ENCODE results near the gene TTC7B. TPM values are rescaled to one million over a fixed set of nuclear protein-coding genes. Genes with fewer than 3 reads are reported as not detected.

Gene TTC7B
- total RNA-seq, 2 experiments from 2014 or later: 5.6 to 7.8 TPM

GRCh38 chr14:90567191-90567590, 249.0 kb downstream of the TTC7B start:
- H3K9me3 Mint-ChIP-seq: no peaks in the 10 kb centered on the region
- intact Hi-C loops (cut with micrococcal nuclease): no loop called here
- H3K27me3 Mint-ChIP-seq: no peaks in the 10 kb centered on the region
- TF ChIP-seq CTCF (IDR thresholded peaks at IDR 0.05): no peak
- H3K36me3 Mint-ChIP-seq (ENCODE audit: low read depth): no peaks in the 10 kb centered on the region
- no peak for ATAC-seq
- POLR2A ChIA-PET: no interaction called here
- CTCF ChIA-PET: no interaction called here
- DNase-seq: no peak
- H3K27ac Mint-ChIP-seq: no peak overlapping the region
- no peaks in the 10 kb centered on the region for H3K4me1 Mint-ChIP-seq (ENCODE audit: low read depth)
- H3K4me3 Mint-ChIP-seq: no peak overlapping the region

GRCh38 chr14:90566481-90566880, 249.7 kb downstream of the TTC7B start:
- no peaks in the 10 kb centered on the region for H3K27me3 Mint-ChIP-seq
- no peaks in the 10 kb centered on the region for H3K9me3 Mint-ChIP-seq
- H3K4me1 Mint-ChIP-seq (ENCODE audit: low read depth): no peaks in the 10 kb centered on the region
- ChIA-PET POLR2A (no interaction called here), CTCF (no interaction called here)
- DNase-seq (no peak), ATAC-seq (no peak)
- no peak overlapping the region for H3K4me3 Mint-ChIP-seq
- no peak for TF ChIP-seq CTCF (IDR thresholded peaks at IDR 0.05)
- intact Hi-C loops (cut with micrococcal nuclease): no loop called here
- no peaks in the 10 kb centered on the region for H3K36me3 Mint-ChIP-seq (ENCODE audit: low read depth)
- no peak overlapping the region for H3K27ac Mint-ChIP-seq

GRCh38 chr14:90564496-90564895, 251.7 kb downstream of the TTC7B start:
- intact Hi-C loops (cut with micrococcal nuclease): no loop called here
- POLR2A ChIA-PET: no interaction called here
- Mint-ChIP-seq H3K27me3 (no peaks in the 10 kb centered on the region), H3K4me1 (ENCODE audit: low read depth) (no peaks in the 10 kb centered on the region), H3K4me3 (no peak overlapping the region), H3K36me3 (ENCODE audit: low read depth) (no peaks in the 10 kb centered on the region), H3K27ac (no peak overlapping the region), H3K9me3 (no peaks in the 10 kb centered on the region)
- CTCF ChIA-PET: interaction anchor here (1.3 kb wide), 1 partner anchor 78 kb away, joined by 3 read pairs; no protein-coding TSS in a partner anchor
- no peak for TF ChIP-seq CTCF (IDR thresholded peaks at IDR 0.05)
- DNase-seq: no peak
- no peak for ATAC-seq

- Mint-ChIP-seq H3K4me3 (no peak overlapping the region), H3K9me3 (no peaks in the 10 kb centered on the region), H3K36me3 (ENCODE audit: low read depth) (no peaks in the 10 kb centered on the region), H3K4me1 (ENCODE audit: low read depth) (no peaks in the 10 kb centered on the region), H3K27me3 (no peaks in the 10 kb centered on the region), H3K27ac (no peak overlapping the region)
- POLR2A ChIA-PET: no interaction called here
- no peak for DNase-seq
- no peak for TF ChIP-seq CTCF (IDR thresholded peaks at IDR 0.05)
- intact Hi-C loops (cut with micrococcal nuclease): no loop called here
- ATAC-seq: no peak
- CTCF ChIA-PET: interaction anchor here (1.5 kb wide), 1 partner anchor 10 kb away, joined by 3 read pairs; no protein-coding TSS in a partner anchor
Measured at GRCh38 chr14:90562652-90563051, 253.6 kb downstream of the TTC7B start.

GRCh38 chr14:90561920-90562319, 254.3 kb downstream of the TTC7B start:
- Mint-ChIP-seq H3K27ac (no peak overlapping the region), H3K9me3 (no peaks in the 10 kb centered on the region), H3K4me3 (no peak overlapping the region), H3K4me1 (ENCODE audit: low read depth) (no peaks in the 10 kb centered on the region), H3K36me3 (ENCODE audit: low read depth) (no peaks in the 10 kb centered on the region), H3K27me3 (no peaks in the 10 kb centered on the region)
- DNase-seq (no peak), ATAC-seq (no peak)
- intact Hi-C loops (cut with micrococcal nuclease): no loop called here
- ChIA-PET CTCF (no interaction called here), POLR2A (no interaction called here)
- no peak for TF ChIP-seq CTCF (IDR thresholded peaks at IDR 0.05)

Data from activated CD8-positive, alpha-beta T cell treated with anti-CD3 and anti-CD28 coated beads for 36 hours (primary cell).